Adrenal gland (tissue), 5 donors: ENCODE results near the gene PTPA.

ENCODE experiments used
- CTCF ChIP-seq, 6 experiments: fragments of 450-650 bp in 4 of 6; fragments of 200-600 bp in 2 of 6; sonication (generic) in 1 of 6; IDR thresholded peaks; 1 replicate in 5 of 6; 2 replicates in 1 of 6; pipeline versions ENCODE4 v1.5.1 to v1.8.0; 2016 to 2021; ENCODE audit warnings: antibody characterized with exemption in 6 of 6, mild to moderate bottlenecking in 2 of 6, moderate library complexity in 1 of 6
- POLR2A ChIP-seq, 2 donors: fragments of 450-650 bp; IDR thresholded peaks; one replicate each; pipeline ENCODE4 v1.6.1; 2017; ENCODE audit warnings: antibody characterized with exemption in 2 of 2, mild to moderate bottlenecking in 2 of 2, moderate library complexity in 1 of 2
- donor health status: DM: no; HTN: no; CAD: no.

GRCh38 chr9:129177791-129178567 lies 66.8 kb downstream of the PTPA start, which contains the start of gene IER5L:
- no peak for TF ChIP-seq CTCF (IDR thresholded peaks at IDR 0.05)
- peak; percentile 96 for TF ChIP-seq POLR2A (IDR thresholded peaks at IDR 0.05)
